Measurements from ENCODE around the gene ABCA3. TPM values are rescaled to one million over a fixed set of nuclear protein-coding genes. Genes with fewer than 3 reads are reported as not detected.

The ABCA3 gene
- total RNA-seq, 1 donor from 2014 or later: 25.9 TPM

DNA sequence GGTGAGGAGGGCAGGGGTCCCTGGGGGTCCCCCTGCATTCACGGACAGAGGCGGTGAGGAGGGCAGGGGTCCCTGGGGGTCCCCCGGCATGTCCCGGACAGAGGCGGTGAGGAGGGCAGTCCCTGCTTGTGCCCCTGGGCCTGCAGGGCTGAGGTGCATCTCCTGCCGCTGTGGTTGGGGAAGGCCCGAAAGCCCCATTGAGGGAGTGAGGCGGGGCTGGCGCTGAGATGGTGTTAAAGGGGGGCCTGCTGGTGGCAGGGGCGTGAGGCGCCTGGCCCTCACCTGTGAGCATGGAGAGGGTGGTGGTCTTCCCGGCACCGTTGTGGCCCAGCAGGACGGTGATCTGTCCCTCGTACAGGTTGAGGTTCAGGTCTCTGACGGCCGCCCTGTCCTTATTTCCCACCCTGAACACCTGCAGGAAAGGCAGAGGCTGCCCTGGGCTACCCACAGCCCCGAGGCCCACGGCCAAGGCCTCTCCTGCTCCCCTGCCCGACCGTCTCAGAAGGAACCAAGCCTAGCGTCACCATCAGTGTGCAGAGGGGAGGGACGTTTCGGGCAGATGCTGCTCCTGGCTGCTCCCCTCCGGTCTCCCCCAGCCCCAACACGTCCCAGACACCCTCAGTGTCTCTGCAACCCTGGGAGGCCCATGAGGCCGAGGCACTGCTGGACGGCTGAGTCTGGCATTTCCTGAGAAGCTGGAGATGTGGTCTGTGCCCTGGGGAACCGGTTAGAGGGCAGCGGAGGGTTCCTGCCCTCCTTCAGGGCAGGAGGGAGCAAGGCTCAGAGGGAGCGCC, 41.2 kb downstream of the ABCA3 start:
- TF ChIP-seq, protein P1, sequence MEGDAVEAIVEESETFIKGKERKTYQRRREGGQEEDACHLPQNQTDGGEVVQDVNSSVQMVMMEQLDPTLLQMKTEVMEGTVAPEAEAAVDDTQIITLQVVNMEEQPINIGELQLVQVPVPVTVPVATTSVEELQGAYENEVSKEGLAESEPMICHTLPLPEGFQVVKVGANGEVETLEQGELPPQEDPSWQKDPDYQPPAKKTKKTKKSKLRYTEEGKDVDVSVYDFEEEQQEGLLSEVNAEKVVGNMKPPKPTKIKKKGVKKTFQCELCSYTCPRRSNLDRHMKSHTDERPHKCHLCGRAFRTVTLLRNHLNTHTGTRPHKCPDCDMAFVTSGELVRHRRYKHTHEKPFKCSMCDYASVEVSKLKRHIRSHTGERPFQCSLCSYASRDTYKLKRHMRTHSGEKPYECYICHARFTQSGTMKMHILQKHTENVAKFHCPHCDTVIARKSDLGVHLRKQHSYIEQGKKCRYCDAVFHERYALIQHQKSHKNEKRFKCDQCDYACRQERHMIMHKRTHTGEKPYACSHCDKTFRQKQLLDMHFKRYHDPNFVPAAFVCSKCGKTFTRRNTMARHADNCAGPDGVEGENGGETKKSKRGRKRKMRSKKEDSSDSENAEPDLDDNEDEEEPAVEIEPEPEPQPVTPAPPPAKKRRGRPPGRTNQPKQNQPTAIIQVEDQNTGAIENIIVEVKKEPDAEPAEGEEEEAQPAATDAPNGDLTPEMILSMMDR (IDR thresholded peaks at IDR 0.05): no peak
- no peak overlapping the region for H3K27ac ChIP-seq
- no peak overlapping the region for H3K4me3 ChIP-seq
- H3K36me3 ChIP-seq: peaks cover 33 to 45% of the 10 kb centered on the region in 2 donors
- H3K27me3 ChIP-seq: no peaks in the 10 kb centered on the region
- intact Hi-C loops (cut with DNase I): no loop called here
- DNase-seq (ENCODE audit: low spot score in 2 of 2): no peak
- no peaks in the 10 kb centered on the region for H3K4me1 ChIP-seq
- no peaks in the 10 kb centered on the region for H3K9me3 ChIP-seq

DNA sequence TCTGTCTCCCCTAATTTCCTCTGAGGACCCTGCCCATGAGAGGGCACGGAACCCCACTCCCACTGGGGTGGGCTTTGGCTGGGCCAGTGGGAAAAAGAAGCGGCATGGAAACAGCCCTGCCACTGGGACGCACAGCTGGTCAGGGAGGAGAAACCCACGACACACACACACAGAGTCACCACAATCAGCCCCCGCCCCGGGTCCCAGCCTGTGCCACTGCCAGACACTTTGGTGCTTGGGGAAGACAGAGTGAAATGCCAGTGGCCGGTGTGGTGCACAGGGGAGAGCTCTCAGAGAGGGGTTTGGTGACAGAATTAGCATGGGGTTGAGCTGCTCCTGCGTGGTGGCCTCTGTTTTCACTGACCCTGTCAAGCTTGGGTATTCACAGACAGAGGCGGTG, 41.9 kb downstream of the ABCA3 start:
- DNase-seq (ENCODE audit: low spot score in 2 of 2): no peak
- H3K4me1 ChIP-seq: no peaks in the 10 kb centered on the region
- no peak overlapping the region for H3K27ac ChIP-seq
- peaks cover 32 to 39% of the 10 kb centered on the region in 2 donors for H3K36me3 ChIP-seq
- no peak overlapping the region for H3K4me3 ChIP-seq
- no peaks in the 10 kb centered on the region for H3K9me3 ChIP-seq
- intact Hi-C loops (cut with DNase I): no loop called here
- no peaks in the 10 kb centered on the region for H3K27me3 ChIP-seq
- TF ChIP-seq, protein P1 (IDR thresholded peaks at IDR 0.05): no peak

DNA sequence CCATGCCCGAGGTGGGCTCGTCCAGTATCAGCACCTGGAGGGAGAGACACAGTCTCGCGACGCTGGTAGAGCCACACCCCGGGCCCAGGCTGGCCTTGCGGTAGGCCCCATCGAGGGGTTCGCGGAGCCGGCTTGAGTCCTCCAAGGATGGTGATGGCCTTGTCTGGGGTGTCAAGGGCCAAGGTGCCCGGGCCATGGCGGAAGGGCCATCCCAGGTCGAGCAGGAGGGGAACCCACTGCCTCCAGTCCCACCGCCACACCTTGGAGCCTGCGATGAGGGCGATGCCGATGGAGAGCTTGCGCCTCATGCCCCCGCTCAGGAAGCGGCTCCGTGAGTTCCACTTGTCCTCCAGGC, 43.0 kb downstream of the ABCA3 start:
- intact Hi-C loops (cut with DNase I): no loop called here
- H3K4me1 ChIP-seq: no peaks in the 10 kb centered on the region
- no peak for DNase-seq (ENCODE audit: low spot score in 2 of 2)
- H3K9me3 ChIP-seq: no peaks in the 10 kb centered on the region
- H3K27ac ChIP-seq: no peak overlapping the region
- no peaks in the 10 kb centered on the region for H3K27me3 ChIP-seq
- TF ChIP-seq, protein P1 (IDR thresholded peaks at IDR 0.05): no peak
- no peak overlapping the region for H3K4me3 ChIP-seq
- H3K36me3 ChIP-seq: peaks cover 28 to 35% of the 10 kb centered on the region in 2 donors

DNA sequence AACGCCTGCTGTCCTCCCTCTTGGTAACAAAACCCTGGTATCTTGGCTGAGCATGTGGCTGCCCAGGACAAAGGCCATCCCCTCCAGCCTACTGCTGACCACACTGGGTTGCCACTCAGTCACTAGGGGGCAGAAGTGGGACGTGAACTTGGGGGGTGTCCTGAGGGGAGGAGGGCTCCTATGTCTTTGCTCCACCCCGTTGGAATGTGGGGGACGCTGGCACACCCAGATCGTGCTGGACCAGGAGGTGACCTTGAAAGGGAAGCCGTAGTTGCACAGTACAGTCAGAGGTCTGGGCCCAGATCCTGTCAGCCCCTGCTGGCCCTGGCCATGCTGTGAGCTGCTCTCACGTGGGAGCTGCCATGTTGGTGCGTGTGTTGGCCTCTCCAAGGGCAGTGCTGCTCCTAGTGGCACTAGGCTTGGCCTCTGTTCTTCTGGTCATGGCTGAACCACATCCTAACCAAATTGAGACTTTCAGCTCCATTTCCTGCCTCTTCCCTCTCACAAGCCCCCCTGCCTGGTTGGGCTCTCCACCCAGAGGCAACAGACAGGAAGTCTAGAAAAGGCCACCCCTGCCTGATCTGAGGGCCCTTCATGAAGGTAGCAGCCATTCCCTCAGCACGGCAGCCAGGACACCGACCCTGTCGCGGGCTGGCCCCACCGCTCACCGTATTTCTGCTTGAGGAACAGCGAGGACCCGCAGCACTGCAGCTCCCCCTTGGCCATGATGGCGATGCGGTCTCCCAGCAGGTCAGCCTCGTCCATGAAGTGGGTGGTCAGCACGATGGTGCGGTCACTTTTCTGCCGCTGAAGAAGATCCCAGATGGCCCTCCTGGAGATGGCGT, 43.6 kb downstream of the ABCA3 start:
- Histone ChIP-seq H3K36me3 (peaks cover 30 to 40% of the 10 kb centered on the region in 2 donors), H3K27me3 (no peaks in the 10 kb centered on the region), H3K27ac (no peak overlapping the region), H3K4me1 (no peaks in the 10 kb centered on the region), H3K4me3 (no peak overlapping the region), H3K9me3 (no peaks in the 10 kb centered on the region)
- no peak for DNase-seq (ENCODE audit: low spot score in 2 of 2)
- TF ChIP-seq, protein P1 (IDR thresholded peaks at IDR 0.05): peak in 1 of 3 experiments; percentile 12
- intact Hi-C loops (cut with DNase I): no loop called here

DNA sequence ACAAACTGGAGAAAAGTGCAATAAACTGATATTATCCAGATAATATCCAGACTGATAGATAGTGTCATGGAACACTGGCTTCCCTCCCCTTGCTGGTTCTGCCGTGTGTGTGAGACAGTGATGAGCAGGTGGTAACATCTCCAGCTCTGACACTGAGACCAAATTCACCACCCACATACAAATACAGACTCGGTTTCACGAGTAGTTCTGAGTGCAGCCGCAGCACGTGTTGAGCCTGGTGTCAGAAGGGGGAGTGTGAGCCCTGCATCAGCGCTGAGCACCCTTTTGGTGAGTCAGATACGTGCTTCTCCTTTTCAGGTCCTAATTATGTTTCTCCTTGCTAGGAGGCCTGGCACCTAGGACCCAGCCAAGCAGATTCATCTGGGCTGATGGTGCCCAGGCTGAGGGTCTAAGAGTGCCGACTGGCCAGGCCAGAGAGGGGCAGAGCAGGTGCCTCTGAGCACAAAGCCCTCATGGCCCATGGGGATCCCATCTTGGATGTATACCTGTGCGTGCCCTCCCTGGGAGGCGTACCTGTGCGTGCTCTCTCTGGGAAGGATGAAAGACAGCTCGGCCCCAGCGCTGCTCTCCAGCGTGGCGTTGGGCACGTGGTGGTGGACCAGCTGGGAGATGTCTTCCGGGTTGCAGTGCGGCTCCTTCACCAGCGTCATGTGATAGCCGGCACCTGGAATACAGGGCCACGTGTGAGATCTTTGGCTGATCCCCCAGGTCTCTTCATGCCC, 45.3 kb downstream of the ABCA3 start:
- TF ChIP-seq, protein P1 (IDR thresholded peaks at IDR 0.05): no peak
- no peaks in the 10 kb centered on the region for H3K4me1 ChIP-seq
- no peak overlapping the region for H3K27ac ChIP-seq
- intact Hi-C loops (cut with DNase I): no loop called here
- H3K4me3 ChIP-seq: no peak overlapping the region
- H3K9me3 ChIP-seq: no peaks in the 10 kb centered on the region
- no peak for DNase-seq (ENCODE audit: low spot score in 2 of 2)
- no peaks in the 10 kb centered on the region for H3K27me3 ChIP-seq
- peaks cover 40 to 57% of the 10 kb centered on the region in 2 donors for H3K36me3 ChIP-seq

Measured in ascending aorta (tissue), 2 donors.